CD4-positive, alpha-beta T cell treated with Interferon alpha-2 for 1 hour (primary cell): ENCODE results near the gene NDUFAF8.
A peak's percentile ranks its signal among the peaks of the same experiment; 100 is the strongest.

ENCODE experiments used
- DNase-seq, 2 donors: peaks; one replicate each; pipeline ENCODE4 v3.0.0-alpha.2; 2020 to 2022

NDUFAF8 gene

GRCh38 chr17:81254955-81255717, 16.0 kb downstream of the NDUFAF8 start:
- DNase-seq: peak in 1 of 2 donors; percentile 33

DNA sequence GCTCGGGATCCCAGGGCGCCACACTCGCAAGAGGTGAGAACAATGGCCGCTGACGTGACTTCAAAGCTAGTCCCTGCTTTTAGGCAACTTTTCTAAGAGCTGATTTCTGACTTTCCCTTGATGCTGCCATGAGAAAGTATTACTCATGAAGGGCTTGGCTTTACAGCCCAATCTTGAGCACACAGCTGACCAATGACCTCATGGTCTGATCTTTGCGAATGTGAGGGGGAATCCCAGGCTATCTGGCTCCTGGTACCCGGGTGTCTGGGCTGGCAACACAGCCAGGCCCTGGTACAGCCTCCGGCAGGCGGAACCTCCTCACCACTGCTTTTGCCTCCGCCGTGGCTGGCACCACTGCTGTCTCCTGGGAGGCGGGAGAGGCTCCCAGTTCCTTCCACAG, 17.5 kb downstream of the NDUFAF8 start:
- DNase-seq: no peak

- no peak for DNase-seq
These were observed 18.4 kb downstream of the NDUFAF8 start for GRCh38 chr17:81257533-81257932.

DNA sequence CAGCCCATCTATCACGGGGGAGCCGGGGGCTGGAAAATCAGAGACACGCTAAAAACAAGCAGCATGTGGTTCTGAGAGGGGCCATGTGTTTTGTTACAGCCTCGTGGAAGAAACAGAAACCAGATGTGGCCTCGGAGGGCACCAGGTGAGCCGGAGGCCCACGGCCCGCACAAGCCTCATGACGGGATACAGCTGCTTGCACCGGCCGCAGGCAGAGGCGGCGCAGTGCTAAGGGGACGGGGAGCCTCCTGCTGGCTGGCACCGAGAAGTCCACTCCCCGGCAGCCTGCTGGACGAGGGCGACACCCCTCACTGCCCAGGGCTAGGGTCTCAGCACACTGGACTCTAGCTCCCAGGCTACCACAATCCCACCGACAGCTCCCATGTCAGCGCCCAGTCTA, 19.2 kb downstream of the NDUFAF8 start:
- no peak for DNase-seq

GRCh38 chr17:81259058-81259605, 20.0 kb downstream of the NDUFAF8 start:
- DNase-seq: no peak

DNA sequence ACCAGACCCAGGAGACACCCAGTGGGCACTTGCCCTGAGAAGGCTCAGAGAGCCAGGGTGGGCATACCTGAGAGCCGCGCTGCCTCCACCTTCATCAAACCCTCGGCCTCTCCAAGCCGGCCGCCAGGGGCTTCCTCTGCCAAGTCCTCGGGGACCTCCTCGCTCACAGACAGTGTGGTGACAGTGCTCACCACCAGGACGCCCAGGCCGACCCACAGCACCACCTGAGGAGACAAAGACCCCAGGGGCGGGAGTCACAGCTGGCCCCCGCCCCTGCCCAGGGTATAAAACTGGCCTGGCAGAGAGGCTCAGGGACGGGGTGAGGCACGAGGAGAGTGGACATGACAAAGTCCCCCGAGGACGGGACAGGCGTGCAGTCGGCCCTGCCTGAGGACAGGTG, 21.1 kb downstream of the NDUFAF8 start:
- DNase-seq: no peak

DNA sequence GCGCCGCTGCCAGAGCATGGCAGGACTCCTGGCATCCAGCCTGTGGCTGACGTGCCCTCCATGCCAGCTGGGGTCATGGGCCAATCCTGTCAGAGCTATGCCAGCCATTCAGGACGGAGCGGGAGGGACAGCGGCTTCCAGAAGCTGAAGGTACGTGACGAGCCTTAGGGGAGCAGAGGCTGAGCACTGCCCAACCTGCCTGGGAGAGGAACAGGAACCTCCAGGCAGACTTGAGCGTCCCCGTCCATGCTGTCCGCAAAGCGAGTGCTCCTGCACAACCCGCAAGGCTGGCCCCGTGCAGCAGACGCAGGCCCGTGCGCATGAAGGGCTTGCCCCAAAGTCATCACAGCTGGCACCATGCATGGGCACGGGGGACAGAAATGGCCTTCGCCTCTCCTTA, 21.5 kb downstream of the NDUFAF8 start:
- no peak for DNase-seq

DNA sequence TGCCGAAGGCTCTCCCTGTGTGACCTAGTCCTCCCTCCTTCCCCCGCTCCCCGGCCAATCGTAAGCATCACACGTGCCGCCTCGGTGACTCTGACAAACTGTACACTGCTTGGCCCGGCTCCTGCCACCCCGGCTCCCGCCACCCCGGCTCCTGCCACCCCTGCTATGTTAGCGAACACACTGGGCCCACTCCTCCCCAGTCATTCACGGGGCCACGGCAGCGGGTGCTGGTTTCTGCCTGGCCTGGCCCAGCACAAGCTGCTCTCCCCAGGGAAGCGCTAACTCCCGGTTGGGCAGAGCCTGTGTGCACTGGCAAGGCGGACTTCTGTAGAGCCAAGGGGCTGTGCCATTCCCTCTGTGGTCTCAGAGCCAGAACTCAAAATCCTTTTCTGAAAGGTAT, 22.0 kb downstream of the NDUFAF8 start:
- no peak for DNase-seq

DNA sequence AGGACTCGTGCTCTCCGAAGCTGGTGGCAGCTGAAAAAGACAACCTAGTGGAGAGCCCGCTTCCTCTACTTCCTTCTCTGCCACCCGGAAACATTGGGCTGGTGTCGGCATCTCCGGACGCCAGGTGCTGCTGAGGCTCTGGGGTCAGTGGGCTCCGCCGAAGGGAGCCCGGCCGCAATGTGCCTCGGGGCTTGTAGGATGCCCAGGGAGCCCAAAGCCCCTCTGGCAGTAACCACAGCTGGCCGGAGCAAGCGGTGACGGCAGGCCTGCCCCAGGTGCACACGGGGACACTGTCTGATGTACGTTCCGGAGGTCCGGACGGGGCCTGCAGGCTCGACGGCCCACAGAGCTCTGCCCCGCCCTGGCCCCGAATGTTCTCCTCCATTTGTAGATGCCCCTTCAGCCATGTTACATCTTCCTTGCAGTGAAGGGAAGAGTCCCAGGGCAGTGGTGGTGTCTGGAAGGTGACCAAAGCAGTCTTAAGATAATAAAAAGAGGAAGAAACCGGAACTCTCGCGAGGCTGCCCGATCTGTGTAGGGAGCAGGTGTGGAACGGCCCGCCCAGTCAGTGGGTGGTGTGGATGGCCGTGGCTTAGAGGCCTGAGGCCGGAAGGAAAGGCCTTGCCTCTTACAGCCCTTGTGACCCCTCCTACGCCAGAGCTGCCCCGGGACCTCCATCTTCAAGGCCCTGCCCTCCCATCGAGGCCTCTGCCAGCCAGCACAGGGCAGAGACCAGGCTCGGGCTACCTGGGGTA, 22.6 kb downstream of the NDUFAF8 start:
- DNase-seq: no peak

DNA sequence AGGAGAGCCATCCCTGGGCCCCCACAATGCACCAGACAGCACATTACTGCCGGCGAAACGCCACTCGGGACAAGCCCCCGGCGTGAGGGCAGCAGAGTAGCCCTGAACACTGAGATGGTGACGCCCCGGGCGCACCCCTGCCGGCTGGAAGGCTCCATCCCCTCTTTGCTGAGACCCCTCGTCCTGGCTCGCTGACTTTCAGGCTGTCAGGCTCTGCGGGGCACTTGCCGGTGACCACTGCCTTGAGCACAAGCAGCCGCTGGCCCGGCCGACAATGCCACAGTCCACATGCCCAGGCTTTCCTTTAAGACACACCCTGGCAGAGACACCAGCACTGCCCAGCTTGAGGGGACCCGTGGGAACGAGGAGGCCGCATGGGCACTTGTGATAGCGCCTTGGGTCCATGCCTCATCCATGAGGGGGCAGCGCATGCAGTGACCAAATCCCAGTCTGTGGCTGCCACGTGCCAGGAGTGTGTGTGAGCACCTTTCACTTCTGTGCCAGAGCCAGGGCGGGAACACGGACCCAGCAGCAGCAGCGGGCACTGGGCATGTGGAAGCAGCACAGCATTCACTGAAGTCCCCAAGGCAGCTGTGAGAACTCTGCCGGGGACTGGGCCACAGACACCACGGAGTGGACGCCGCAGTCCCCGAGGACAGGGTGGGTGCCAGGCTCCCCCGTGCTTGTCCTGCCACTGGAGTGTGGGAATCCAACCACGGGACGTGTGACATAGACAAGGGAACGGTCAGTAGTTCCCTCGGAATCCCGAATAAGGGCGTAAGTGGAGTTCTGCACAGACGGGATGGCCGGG, 24.5 kb downstream of the NDUFAF8 start:
- no peak for DNase-seq

- no peak for DNase-seq
These were observed 25.5 kb downstream of the NDUFAF8 start for GRCh38 chr17:81264640-81265039.

GRCh38 chr17:81265576-81265975, 26.5 kb downstream of the NDUFAF8 start:
- DNase-seq: no peak

- DNase-seq: no peak
These were observed 28.4 kb downstream of the NDUFAF8 start for GRCh38 chr17:81267390-81268067.

- no peak for DNase-seq
These were observed 31.2 kb downstream of the NDUFAF8 start for GRCh38 chr17:81270279-81270678.

DNA sequence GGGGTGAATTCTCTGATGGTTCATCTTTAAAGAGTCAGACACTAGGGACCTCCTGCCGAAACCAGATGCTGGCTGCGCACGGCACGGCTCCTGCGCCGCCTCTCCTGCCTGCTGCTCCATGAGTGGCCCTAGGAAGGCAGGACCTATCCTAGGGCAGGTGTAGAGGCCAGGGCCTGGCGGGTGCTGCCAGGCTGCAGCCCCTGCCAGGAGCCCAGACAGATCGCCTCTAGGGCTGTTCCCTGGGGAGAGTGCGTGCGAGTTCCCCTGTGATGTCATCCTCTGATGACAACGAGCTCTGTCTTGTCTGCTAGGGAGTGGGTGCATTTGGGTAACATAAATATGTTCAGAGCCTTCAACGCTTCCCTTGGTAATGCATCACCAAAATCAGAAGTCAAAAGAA, 32.1 kb downstream of the NDUFAF8 start:
- no peak for DNase-seq

DNA sequence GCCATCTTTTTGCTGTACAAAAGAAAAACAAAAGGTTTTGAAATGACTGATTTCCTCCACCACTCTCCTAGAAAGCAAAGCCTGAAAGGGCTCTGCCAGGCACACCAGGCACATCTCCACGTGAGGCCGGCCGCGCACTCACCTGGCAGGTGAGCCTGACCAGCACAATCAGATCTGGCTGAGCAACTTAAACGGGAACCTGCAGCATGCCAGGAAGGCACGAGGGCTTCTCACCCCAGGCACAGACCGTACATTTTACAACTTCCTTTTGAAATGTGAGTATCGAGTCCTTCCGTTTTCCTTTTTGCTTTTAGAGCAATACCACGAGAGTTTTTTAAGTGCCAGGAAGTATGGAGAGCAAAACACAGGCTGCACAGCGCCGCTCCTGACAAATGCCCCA, 33.5 kb downstream of the NDUFAF8 start:
- DNase-seq: no peak

DNA sequence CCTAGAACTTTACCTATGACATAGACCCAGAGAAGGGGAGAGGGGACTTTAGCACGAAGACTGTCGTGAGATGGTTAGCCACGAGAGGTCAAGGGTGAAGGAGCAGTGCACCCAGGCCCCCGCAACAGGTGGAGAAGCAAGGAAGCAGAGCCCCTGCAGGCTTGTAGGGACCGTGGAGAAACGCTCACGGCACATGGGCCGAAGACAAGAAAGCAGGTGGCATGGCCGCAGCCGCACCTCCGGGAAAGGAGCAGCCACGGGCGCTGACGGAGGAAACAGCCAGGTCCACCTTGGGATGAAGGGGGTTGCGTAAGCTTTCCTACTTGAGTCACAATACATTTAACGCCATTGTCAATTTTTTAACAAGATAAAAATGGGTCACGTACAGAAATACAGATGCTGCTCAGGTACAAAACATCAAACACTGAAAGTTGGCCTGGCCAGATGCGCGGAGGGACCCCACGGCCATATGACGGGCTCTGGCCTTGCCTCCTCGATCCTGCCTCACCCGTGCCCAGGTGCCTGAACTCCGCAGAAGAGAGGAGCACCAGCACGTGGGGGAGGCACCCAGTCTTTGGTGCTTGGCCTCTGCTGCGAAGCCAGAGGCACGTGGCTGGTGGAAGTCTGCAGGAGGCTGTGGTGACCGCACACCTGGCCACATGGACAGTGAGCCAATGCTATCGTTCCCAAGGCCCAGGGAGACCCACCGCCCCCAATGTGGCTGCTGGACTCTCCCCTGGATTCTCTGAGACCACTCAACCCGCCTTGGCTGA, 34.8 kb downstream of the NDUFAF8 start:
- no peak for DNase-seq

DNA sequence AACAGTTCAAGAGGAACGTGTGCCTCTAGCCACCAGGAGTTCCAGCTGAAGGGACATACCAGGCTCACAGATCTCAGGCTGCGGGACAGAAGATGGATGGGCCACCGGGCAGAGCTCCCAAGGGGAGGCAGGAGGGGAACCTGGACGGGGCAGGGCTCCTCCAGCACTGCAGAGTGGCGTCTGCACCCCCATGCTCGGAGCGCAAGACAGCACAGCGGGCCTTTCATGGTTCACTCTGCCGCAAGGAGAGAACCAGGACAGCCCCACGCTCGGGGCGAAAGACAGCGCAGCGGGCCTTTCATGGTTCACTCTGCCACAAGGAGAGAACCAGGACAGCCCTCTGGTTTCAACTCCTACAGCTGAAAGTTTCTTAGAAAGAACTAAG, 35.3 kb downstream of the NDUFAF8 start:
- no peak for DNase-seq

DNA sequence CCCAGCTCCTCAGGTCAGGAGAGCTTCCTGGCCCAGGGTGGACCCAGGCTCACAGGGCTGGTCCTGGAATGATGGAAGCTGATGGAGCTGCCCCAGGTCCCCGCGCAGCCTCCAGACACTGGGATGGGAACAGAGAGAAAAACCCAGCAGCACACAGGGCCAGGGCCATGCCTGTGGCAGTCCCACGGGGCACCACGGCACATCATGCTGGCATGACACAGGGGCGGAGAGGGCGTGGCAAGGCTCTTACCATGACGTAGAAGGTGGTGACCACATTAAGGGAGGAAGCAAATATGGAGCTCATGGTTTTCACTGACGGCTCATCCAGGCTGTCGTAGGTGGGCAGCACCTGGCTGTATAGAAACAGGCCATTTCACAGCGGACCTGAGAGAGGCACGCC, 37.7 kb downstream of the NDUFAF8 start:
- DNase-seq: no peak

DNA sequence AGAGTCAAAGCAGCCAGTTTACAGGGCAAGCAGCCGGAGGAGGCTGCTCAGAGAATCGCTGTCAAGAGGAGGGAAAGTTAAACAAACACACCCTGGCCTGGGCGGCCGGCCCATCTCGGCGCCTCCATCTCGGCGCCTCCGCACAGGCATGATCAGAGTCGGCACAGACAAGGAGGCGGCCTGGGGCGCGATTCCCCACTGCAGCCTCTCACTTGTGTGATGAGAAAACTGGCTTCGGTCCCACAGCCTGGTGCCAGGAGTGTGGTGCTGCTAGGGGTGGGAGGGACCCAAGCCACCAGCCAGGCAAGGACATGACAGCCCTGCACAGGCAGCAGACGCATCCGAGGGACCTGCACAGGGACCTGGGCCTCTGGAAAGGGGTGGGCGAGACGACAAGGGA, 38.3 kb downstream of the NDUFAF8 start:
- DNase-seq: no peak

DNA sequence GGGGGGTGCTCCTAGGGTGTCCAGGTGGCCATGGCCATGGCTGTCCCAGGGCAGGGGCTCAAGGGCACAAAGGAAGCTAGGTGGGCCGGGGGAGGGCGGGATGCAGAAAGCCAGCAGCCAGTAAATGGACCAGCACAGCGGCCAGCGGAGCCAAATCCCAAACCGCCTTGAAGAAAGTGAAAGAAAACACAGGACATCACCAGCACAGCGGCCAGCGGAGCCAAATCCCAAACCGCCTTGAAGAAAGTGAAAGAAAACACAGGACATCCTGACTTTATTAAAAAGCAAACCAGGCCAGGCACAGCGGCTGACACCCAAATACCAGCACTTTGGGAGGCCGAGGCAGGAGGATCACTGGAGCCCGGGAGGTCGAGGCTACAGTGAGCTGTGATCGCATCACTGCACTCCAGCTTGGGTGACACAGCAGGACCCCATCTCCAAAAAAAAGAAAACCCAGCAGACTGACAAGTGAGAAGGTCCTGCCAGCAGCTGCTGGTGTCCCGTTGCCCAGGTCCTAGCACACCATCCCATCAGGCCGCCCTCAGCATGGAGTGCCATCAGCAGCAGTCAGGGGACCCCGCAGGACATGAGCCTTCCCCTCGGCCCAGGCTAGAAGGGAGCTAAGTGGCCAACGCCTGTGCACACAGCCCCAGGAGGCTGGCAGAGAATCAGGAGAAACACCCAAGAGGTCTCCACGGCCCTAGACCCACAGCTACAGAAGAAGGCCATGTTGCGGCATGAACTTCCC, 39.0 kb downstream of the NDUFAF8 start:
- no peak for DNase-seq
